Stimulated activated naive CD8-positive, alpha-beta T cell treated with anti-CD3 and anti-CD28 coated beads, Interleukin-15, Interleukin-2, amounts not matched to agents 100 U/mL and 50 U/mL, for 24 hours (primary cell): ENCODE measurements around the gene FARSA.
"Not testable (repeated sequence)": the region's sequence is repeated elsewhere in the genome, so short reads cannot be mapped to it uniquely, and the experiment has no call there.

Experiments used
- ATAC-seq: fragments of 150-1000 bp; cut with Tn5 transposase; one replicate; pipeline ENCODE4 v1.10.0; 2021
- DNase-seq: peaks from one replicate; pipeline ENCODE4 v3.0.0; 2021

The FARSA gene

GRCh38 chr19:12953799-12954611, 20.5 kb upstream of the FARSA start:
- DNase-seq, result no peak
- peak; percentile 25 for ATAC-seq

- no peak for ATAC-seq
- no peak for DNase-seq
Observed at GRCh38 chr19:12953138-12953798, 19.8 kb upstream of the FARSA start.

- DNase-seq (no peak), ATAC-seq (no peak)
Observed at GRCh38 chr19:12952488-12953137, 19.1 kb upstream of the FARSA start.

GRCh38 chr19:12952050-12952449, 18.5 kb upstream of the FARSA start:
- not testable (repeated sequence) for ATAC-seq, DNase-seq

GRCh38 chr19:12949363-12950283, 16.1 kb upstream of the FARSA start:
- ATAC-seq, result no peak
- no peak for DNase-seq

GRCh38 chr19:12948612-12949362, 15.3 kb upstream of the FARSA start:
- ATAC-seq, result no peak
- no peak for DNase-seq

GRCh38 chr19:12947702-12948611, 14.4 kb upstream of the FARSA start:
- DNase-seq (no peak), ATAC-seq (no peak)

- DNase-seq (no peak), ATAC-seq (no peak)
Observed at GRCh38 chr19:12946731-12947496, 13.4 kb upstream of the FARSA start.

GRCh38 chr19:12946092-12946721, 12.7 kb upstream of the FARSA start:
- peak; percentile 70 for DNase-seq
- peak; percentile 63 for ATAC-seq

- ATAC-seq (peak; percentile 79), DNase-seq (peak; percentile 100)
Observed at GRCh38 chr19:12945479-12946091, 12.1 kb upstream of the FARSA start, which contains the start of gene RAD23A. TSS of gene RAD23A (plus strand) at chr19:12945862. CDS start at chr19:12945949, 87 bp downstream.

- ATAC-seq, result no peak
- DNase-seq, result no peak
Observed at GRCh38 chr19:12944104-12944674, 10.7 kb upstream of the FARSA start.

- DNase-seq (no peak), ATAC-seq (no peak)
Observed at GRCh38 chr19:12943437-12944044, 10.0 kb upstream of the FARSA start.

- no peak for ATAC-seq
- no peak for DNase-seq
Observed at GRCh38 chr19:12940897-12941296, 7.4 kb upstream of the FARSA start.

- ATAC-seq, result no peak
- no peak for DNase-seq
Observed at GRCh38 chr19:12939975-12940423, 6.5 kb upstream of the FARSA start.

GRCh38 chr19:12938779-12939601, 5.5 kb upstream of the FARSA start:
- peak; percentile 43 for DNase-seq
- no peak for ATAC-seq
